K562 (cell line): ENCODE measurements around the gene NAA10. TPM values are rescaled to one million over a fixed set of nuclear protein-coding genes. Genes with fewer than 3 reads are reported as not detected.

Experiments used
- ATAC-seq: fragments of 200-7000 bp; cut with Tn5 transposase; 3 replicates; pipeline ENCODE4 v1.9.1; 2020; ENCODE audit warnings: moderate library complexity
- BruUV-seq: library from RNA; stranded (reverse); fragments of 400-500 nt; replicated peaks from 2 replicates; lab custom pipeline; 2021; lab: Mats Ljungman, UMichigan
- CTCF ChIA-PET: fragments of 300-600 bp; formaldehyde crosslinking; extraction: SDS; loops from one replicate; lab custom pipeline; 2021; ENCODE audit warnings: low intra/inter-chr PET ratio; lab: Yijun Ruan, JAX
- POLR2A ChIA-PET: fragments of 300-600, 350-650 bp; sonication (Branson Sonifier 250); formaldehyde crosslinking; extraction: SDS; loops from one replicate; lab custom pipeline; 2021; ENCODE audit warnings: antibody characterized with exemption, inconsistent platforms; lab: Yijun Ruan, JAX
- DNase-seq, 4 experiments: peaks; one replicate each; pipeline versions ENCODE4 v3.0.0 to v3.0.0-alpha.2; 2011 to 2018; ENCODE audit warnings: low spot score in 3 of 4, mixed read lengths in 3 of 4; ENCODE audit errors: extremely low read depth in 1 of 4
- FAIRE-seq: peaks from 2 replicates; lab custom pipeline; 2011; peaks lifted over from hg19 to GRCh38; lab: Jason Lieb, UNC
- H2AFZ ChIP-seq: 2 replicates; pipeline ENCODE4 v1.6.0; 2011; ENCODE audit warnings: low read depth, low read length, control low read depth, inconsistent platforms
- H3K27ac ChIP-seq: fragments of 200-600 bp; 3 replicates; pipeline ENCODE4 v1.8.0; 2011; ENCODE audit warnings: low read depth, mild to moderate bottlenecking, control low read depth, inconsistent platforms, low read length, moderate library complexity, mixed read lengths; ENCODE audit errors: extremely low read depth
- H3K27me3 ChIP-seq, 2 experiments: fragments of 300-600 bp in 1 of 2; 2 replicates in 1 of 2; 3 replicates in 1 of 2; pipeline versions ENCODE4 v1.6.0 to v1.8.0; 2011; ENCODE audit warnings: inconsistent platforms in 2 of 2, low read length in 2 of 2, mild to moderate bottlenecking in 1 of 2, mixed read lengths in 1 of 2, moderate library complexity in 1 of 2; ENCODE audit not compliant: control insufficient read depth in 2 of 2, insufficient read depth in 2 of 2
- H3K36me3 ChIP-seq: fragments of 300-600 bp; 3 replicates; pipeline ENCODE4 v1.8.0; 2011; ENCODE audit warnings: mild to moderate bottlenecking, low read length, inconsistent platforms; ENCODE audit not compliant: control insufficient read depth, insufficient read depth
- H3K4me1 ChIP-seq, 2 experiments: fragments of 200-600 bp in 1 of 2; replicated peaks in 1 of 2; 2 replicates in 1 of 2; 3 replicates in 1 of 2; pipeline versions ENCODE4 v1.5.1 to v1.8.0; 2011; ENCODE audit warnings: inconsistent platforms in 2 of 2, low read length in 2 of 2, mild to moderate bottlenecking in 1 of 2, mixed read lengths in 1 of 2, moderate library complexity in 1 of 2; ENCODE audit not compliant: control insufficient read depth in 2 of 2, insufficient read depth in 2 of 2
- H3K4me2 ChIP-seq: 2 replicates; pipeline ENCODE4 v1.6.1; 2011; ENCODE audit warnings: low read length, control low read depth, inconsistent platforms, mixed read lengths; ENCODE audit not compliant: insufficient read depth
- H3K4me3 ChIP-seq: fragments of 200-600 bp; sonication (generic), shearing (Covaris generic); 2 replicates; pipeline ENCODE4 v1.5.1; 2016; ENCODE audit warnings: control low read depth, inconsistent platforms
- H3K79me2 ChIP-seq: fragments of 200-600 bp; 3 replicates; pipeline ENCODE4 v1.8.0; 2011; ENCODE audit warnings: low read length, inconsistent platforms; ENCODE audit not compliant: control insufficient read depth, insufficient read depth
- H3K9ac ChIP-seq, 2 experiments: 2 replicates each; pipeline versions ENCODE4 v1.6.0 to v1.6.1; 2011; ENCODE audit warnings: low read depth in 2 of 2, low read length in 2 of 2, control low read depth in 1 of 2, inconsistent platforms in 1 of 2, mild to moderate bottlenecking in 1 of 2, mixed read lengths in 1 of 2; ENCODE audit not compliant: insufficient read depth in 1 of 2
- H3K9me1 ChIP-seq: one replicate; pipeline ENCODE4 v1.6.0; 2011; ENCODE audit warnings: inconsistent platforms, mild to moderate bottlenecking, low read length, moderate library complexity; ENCODE audit not compliant: control insufficient read depth, insufficient read depth
- H3K9me3 ChIP-seq: replicated peaks from 2 replicates; pipeline ENCODE4 v1.5.1; 2011; ENCODE audit warnings: low read depth, low read length, inconsistent platforms; ENCODE audit not compliant: control insufficient read depth, insufficient read depth
- H4K20me1 ChIP-seq: replicated peaks from 2 replicates; pipeline ENCODE4 v1.6.1; 2011; ENCODE audit warnings: low read length, inconsistent platforms, mixed read lengths; ENCODE audit not compliant: control insufficient read depth, insufficient read depth
- ARHGAP35 ChIP-seq: fragments of 450-650 bp; IDR thresholded peaks from 2 replicates; pipeline ENCODE4 v1.6.1; 2018; ENCODE audit not compliant: partially characterized antibody
- ASH1L ChIP-seq: fragments of 450-650 bp; IDR thresholded peaks from 2 replicates; pipeline ENCODE4 v1.6.1; 2018; ENCODE audit warnings: borderline replicate concordance, mild to moderate bottlenecking, low read depth; ENCODE audit not compliant: partially characterized antibody
- BRCA1 ChIP-seq, 2 experiments: fragments of 450-650 bp in 1 of 2; sonication (generic) in 1 of 2; formaldehyde crosslinking in 1 of 2; IDR thresholded peaks; 2 replicates each; pipeline versions ENCODE4 v1.5.0 to v1.6.1; 2017 to 2020; ENCODE audit warnings: mild to moderate bottlenecking in 1 of 2, missing genetic modification reagents in 1 of 2
- CREB5 ChIP-seq: fragments of 250-450 bp; sonication (Bioruptor Pico); IDR thresholded peaks from 2 replicates; pipeline ENCODE4 v1.5.0; 2020; ENCODE audit warnings: mild to moderate bottlenecking
- ESRRA ChIP-seq: fragments of 450-650 bp; IDR thresholded peaks from 2 replicates; pipeline ENCODE4 v1.6.1; 2014; ENCODE audit warnings: low read depth, mild to moderate bottlenecking, moderate library complexity, borderline replicate concordance
- FOSL1 ChIP-seq: fragments of 200-800 bp; sonication (Bioruptor generic); conservative IDR thresholded peaks from 2 replicates; pipeline ENCODE4 v1.6.1; 2016; ENCODE audit warnings: missing genetic modification characterization, missing compliant biosample characterization
- IRF2 ChIP-seq: sonication (generic); formaldehyde crosslinking; IDR thresholded peaks from 2 replicates; pipeline ENCODE4 v1.8.1; 2022; ENCODE audit warnings: mild to moderate bottlenecking, missing genetic modification reagents
- PCBP1 ChIP-seq: fragments of 200-400 bp; formaldehyde crosslinking; IDR thresholded peaks from 2 replicates; pipeline ENCODE4 v1.6.1; 2018; ENCODE audit warnings: mild to moderate bottlenecking, low read depth, low read length; ENCODE audit not compliant: poor library complexity, severe bottlenecking
- PHF20 ChIP-seq: fragments of 450-650 bp; IDR thresholded peaks from 2 replicates; pipeline ENCODE4 v1.6.1; 2018; ENCODE audit not compliant: partially characterized antibody
- POLR2B ChIP-seq: fragments of 450-650 bp; IDR thresholded peaks from 2 replicates; pipeline ENCODE4 v1.6.1; 2018; ENCODE audit warnings: low read depth; ENCODE audit not compliant: partially characterized antibody
- RBM17 ChIP-seq: fragments of 200-400 bp; formaldehyde crosslinking; IDR thresholded peaks from 2 replicates; pipeline ENCODE4 v1.6.1; 2017; ENCODE audit warnings: low read depth, mild to moderate bottlenecking, low read length, borderline replicate concordance
- SMAD4 ChIP-seq: fragments of 250-450 bp; sonication (Bioruptor Pico); conservative IDR thresholded peaks from 2 replicates; pipeline ENCODE4 v1.8.0; 2021; ENCODE audit warnings: inconsistent platforms, mild to moderate bottlenecking, moderate library complexity
- SRSF1 ChIP-seq: fragments of 200-400 bp; formaldehyde crosslinking; IDR thresholded peaks from 2 replicates; pipeline ENCODE4 v1.6.1; 2017; ENCODE audit warnings: mild to moderate bottlenecking, low read depth, low read length, moderate library complexity
- U2AF1 ChIP-seq: fragments of 200-400 bp; formaldehyde crosslinking; optimal IDR thresholded peaks from 2 replicates; pipeline ENCODE3; 2017; ENCODE audit warnings: mild to moderate bottlenecking, low read depth, low read length, moderate library complexity
- ZEB2 ChIP-seq: fragments of 450-650 bp; IDR thresholded peaks from 2 replicates; pipeline ENCODE4 v1.6.1; 2016
- ZFP30 ChIP-seq: fragments of 250-450 bp; sonication (Bioruptor Pico); IDR thresholded peaks from 2 replicates; pipeline ENCODE4 v1.8.0; 2022; ENCODE audit warnings: moderate library complexity, mild to moderate bottlenecking, inconsistent platforms, borderline replicate concordance
- ZFP36 ChIP-seq: fragments of 150-350 bp; IDR thresholded peaks from 2 replicates; pipeline ENCODE4 v1.6.1; 2018; ENCODE audit warnings: low read length, low read depth; ENCODE audit not compliant: partially characterized antibody
- ZFX ChIP-seq: sonication (generic); formaldehyde crosslinking; IDR thresholded peaks from 2 replicates; pipeline ENCODE4 v1.8.0; 2022; ENCODE audit warnings: mild to moderate bottlenecking, missing genetic modification reagents, moderate library complexity
- ZNF766 ChIP-seq: fragments of 200-800 bp; sonication (Bioruptor generic); conservative IDR thresholded peaks from 2 replicates; pipeline ENCODE4 v1.6.1; 2016; ENCODE audit warnings: missing genetic modification characterization, missing compliant biosample characterization
- WGBS: fragments of 100-300 bp; shearing (Covaris generic); methylation state at CpG from one replicate; pipeline ENCODE4 v1.1.6; 2016; ENCODE audit warnings: low coverage, mixed read lengths; ENCODE audit not compliant: insufficient coverage; ENCODE audit errors: missing lambda C conversion rate; 5-methylcytosine and 5-hydroxymethylcytosine counted together
- in situ Hi-C: fragments of 300-500 bp; cut with MboI; formaldehyde crosslinking; loops from 4 replicates; pipeline ENCODE4 v1.15.0; 2018; ENCODE audit warnings: inconsistent platforms, mixed read lengths
- intact Hi-C: fragments of 100-400 bp; cut with micrococcal nuclease; formaldehyde crosslinking; loops from 2 replicates; pipeline ENCODE4 v1.14.2; 2022
- polyA plus RNA-seq, 8 experiments: library from polyadenylated mRNA; depleted of rRNA in 4 of 8; stranded (reverse) in 5 of 8; unstranded in 3 of 8; fragments of >200 nt; fragmentation: Nextera tagmentation in 2 of 8; fragmentation: Illumina TruSeq in 1 of 8; extraction: Ambion mirVana in 2 of 8; extraction: Trizol in 1 of 8; gene quantifications; 2 replicates each; pipeline versions ENCODE4 v1.2.1 to v1.2.3, GENCODE V29; 2011 to 2014; ENCODE audit warnings: inconsistent platforms in 1 of 8, missing spikeins in 1 of 8
- total RNA-seq, 7 experiments: library from RNA; depleted of rRNA in 6 of 7; stranded (reverse); fragments of >200 nt in 6 of 7; fragmentation: Illumina TruSeq in 2 of 7; extraction: Trizol in 2 of 7; gene quantifications; 2 replicates each; pipeline versions ENCODE4 v1.2.1 to v1.2.3, GENCODE V29; 2011 to 2021; ENCODE audit warnings: low replicate concordance in 1 of 7

The NAA10 gene
- total and polyA plus RNA-seq, 9 of the 15 experiments (the other 6 are each of a cell fraction or from before 2014, with no cell fraction given) = 11.1 to 250 (median 134) TPM

- under 1% methylated on average over 40 of the region's 96 CpGs for WGBS
- FAIRE-seq (peak; percentile 64), DNase-seq (peak; percentile 68 to 93 (median 74)), ATAC-seq (peak; percentile 60)
- ChIA-PET POLR2A (interaction anchor here (0.6 to 3.4 kb wide), 13 partner anchors 10 to 199 kb away, joined by 3 to 16 read pairs (median 4); partner anchors contain the start of gene MECP2), CTCF (no interaction called here)
- H3K79me2 ChIP-seq = peaks cover 69% of the 10 kb centered on the region
- intact Hi-C loops = loop anchor here (1.0 to 2.0 kb wide), 2 partner anchors 44 to 49 kb away; no protein-coding TSS in a partner anchor
- H3K27ac ChIP-seq = peak within 1 kb of the TSS; percentile 100
- H3K27me3 ChIP-seq = no peaks in the 10 kb centered on the region
- peaks cover 5% of the 10 kb centered on the region for H3K9me1 ChIP-seq
- no peaks in the 10 kb centered on the region for H3K9me3 ChIP-seq
- peaks cover 34 to 57% of the 10 kb centered on the region in 2 experiments for H3K4me1 ChIP-seq
- BruUV-seq = no TSS peak
- H2AFZ ChIP-seq = peak within 1 kb of the TSS; percentile 91
- peaks cover 32% of the 10 kb centered on the region for H4K20me1 ChIP-seq
- H3K4me3 ChIP-seq = peak within 1 kb of the TSS; percentile 84
- H3K9ac ChIP-seq = peak within 1 kb of the TSS; percentile 99 to 100
- in situ Hi-C loops = no loop called here
- H3K36me3 ChIP-seq = peaks cover 31% of the 10 kb centered on the region; the same call in 2 of the 3 replicates
- peak within 1 kb of the TSS; percentile 97 for H3K4me2 ChIP-seq
- TF ChIP-seq ZFP36 = no peak
- TF ChIP-seq RBM17 = no peak
- TF ChIP-seq ZNF766 (CRISPR knock-in tag) = peak; percentile 62; the same call in 1 of the 2 replicates
- TF ChIP-seq POLR2B = peak; percentile 45
- no peak for TF ChIP-seq SRSF1
- TF ChIP-seq ZFX = peak; percentile 83
- TF ChIP-seq ASH1L = no peak
- peak; percentile 11 for TF ChIP-seq PHF20
- no peak for TF ChIP-seq U2AF1
- TF ChIP-seq IRF2 (CRISPR knock-in tag) = no peak
- TF ChIP-seq FOSL1 (tag) = peak; percentile 54; the same call in 1 of the 2 replicates
- TF ChIP-seq ZEB2 = no peak
- TF ChIP-seq CREB5 = no peak
- TF ChIP-seq ESRRA = 0 out of 2 replicates have a peak, but pooled peaks have one; percentile 25
- peak; percentile 11 for TF ChIP-seq PCBP1
- 0 out of 2 replicates have a peak, but pooled peaks have one; percentile 67 for TF ChIP-seq SMAD4 (CRISPR knock-in tag)
- no peak for TF ChIP-seq ZFP30 (CRISPR knock-in tag)
- TF ChIP-seq BRCA1 (IDR thresholded peaks at IDR 0.05) = no peak
- no peak; the same call in 1 of the 2 replicates for TF ChIP-seq BRCA1 (CRISPR knock-in tag; IDR thresholded peaks at IDR 0.05)
- no peak for TF ChIP-seq ARHGAP35
These were observed 36.9 kb upstream of the NAA10 start, which contains the start of gene HCFC1 for GRCh38 chrX:153971450-153972367. TSS of gene HCFC1 (minus strand) at chrX:153971818. CDS start at chrX:153970840, 978 bp downstream.
